Measurements from ENCODE around the gene OR7G1. TPM values are rescaled to one million over a fixed set of nuclear protein-coding genes. Genes with fewer than 3 reads are reported as not detected.

Gene OR7G1
- total RNA-seq, 1 donor from 2014 or later = not detected

DNA sequence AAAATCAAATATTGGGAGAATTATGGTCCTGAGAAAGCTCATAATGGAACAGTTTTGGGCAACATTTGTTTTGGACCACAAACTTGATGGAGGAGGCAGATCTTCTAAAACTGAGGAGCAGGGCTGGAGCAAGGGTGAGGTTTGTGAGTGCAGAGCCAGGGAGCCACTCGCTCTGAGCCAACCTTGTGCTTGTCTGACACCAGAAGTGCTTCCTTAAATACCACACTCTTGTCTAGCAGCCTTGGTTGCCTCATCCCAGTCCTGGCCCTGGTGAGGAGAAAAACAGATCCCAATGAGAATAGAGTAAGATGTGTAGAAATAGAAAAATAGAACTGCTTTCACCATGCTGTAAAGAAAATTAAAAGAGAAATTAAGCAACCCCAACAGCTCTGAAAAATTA lies 31.3 kb upstream of the OR7G1 start:
- intact Hi-C loops (cut with micrococcal nuclease) = no loop called here
- Mint-ChIP-seq H3K27me3 (no peaks in the 10 kb centered on the region), H3K36me3 (ENCODE audit: low read depth) (peaks cover 76% of the 10 kb centered on the region), H3K4me3 (no peak overlapping the region), H3K4me1 (peaks cover 54% of the 10 kb centered on the region), H3K9me3 (peaks cover 8% of the 10 kb centered on the region), H3K27ac (no peak overlapping the region)
- no peak for ATAC-seq (ENCODE audit: low read depth)
- ChIA-PET CTCF (no interaction called here), POLR2A (no interaction called here)
- no peak for TF ChIP-seq CTCF (IDR thresholded peaks at IDR 0.05)
- no peak for DNase-seq

- no peak overlapping the region for H3K27ac Mint-ChIP-seq
- DNase-seq = no peak
- peaks cover 8% of the 10 kb centered on the region for H3K9me3 Mint-ChIP-seq
- no peak for ATAC-seq (ENCODE audit: low read depth)
- peaks cover 72% of the 10 kb centered on the region for H3K36me3 Mint-ChIP-seq (ENCODE audit: low read depth)
- no peak overlapping the region for H3K4me3 Mint-ChIP-seq
- ChIA-PET CTCF (no interaction called here), POLR2A (no interaction called here)
- no peaks in the 10 kb centered on the region for H3K27me3 Mint-ChIP-seq
- intact Hi-C loops (cut with micrococcal nuclease) = loop anchor here (5.0 kb wide), 1 partner anchor 392 kb away; the partner anchor contains the start of gene ZNF426
- no peak for TF ChIP-seq CTCF (IDR thresholded peaks at IDR 0.05)
- peaks cover 56% of the 10 kb centered on the region for H3K4me1 Mint-ChIP-seq
Measured at GRCh38 chr19:9144920-9145319, 29.4 kb upstream of the OR7G1 start.

- ChIA-PET CTCF (no interaction called here), POLR2A (interaction anchor here (0.5 to 0.6 kb wide), 4 partner anchors 30 to 1822 kb away, joined by 3 to 11 read pairs (median 4); partner anchors contain the start of gene UBL5)
- Mint-ChIP-seq H3K4me1 (peaks cover 42% of the 10 kb centered on the region), H3K36me3 (ENCODE audit: low read depth) (peaks cover 34% of the 10 kb centered on the region), H3K27me3 (peaks cover 3% of the 10 kb centered on the region), H3K9me3 (peaks cover 4% of the 10 kb centered on the region), H3K27ac (peak within 1 kb of the TSS; percentile 98), H3K4me3 (peak within 1 kb of the TSS; percentile 99)
- no peak for TF ChIP-seq CTCF (IDR thresholded peaks at IDR 0.05)
- intact Hi-C loops (cut with micrococcal nuclease) = loop anchor here (1.0 to 5.0 kb wide), 8 partner anchors 170 to 679 kb away; partner anchors contain the start of genes FBXL12, ZNF121, ZNF266 and ZNF426
- DNase-seq (peak; percentile 74), ATAC-seq (ENCODE audit: low read depth) (peak; percentile 93)
Measured at GRCh38 chr19:9140159-9140874, 24.8 kb upstream of the OR7G1 start, which contains the start of gene ZNF317. ZNF317 (plus strand) TSS chr19:9140397; CDS start chr19:9156017, 15,620 bp downstream.

DNA sequence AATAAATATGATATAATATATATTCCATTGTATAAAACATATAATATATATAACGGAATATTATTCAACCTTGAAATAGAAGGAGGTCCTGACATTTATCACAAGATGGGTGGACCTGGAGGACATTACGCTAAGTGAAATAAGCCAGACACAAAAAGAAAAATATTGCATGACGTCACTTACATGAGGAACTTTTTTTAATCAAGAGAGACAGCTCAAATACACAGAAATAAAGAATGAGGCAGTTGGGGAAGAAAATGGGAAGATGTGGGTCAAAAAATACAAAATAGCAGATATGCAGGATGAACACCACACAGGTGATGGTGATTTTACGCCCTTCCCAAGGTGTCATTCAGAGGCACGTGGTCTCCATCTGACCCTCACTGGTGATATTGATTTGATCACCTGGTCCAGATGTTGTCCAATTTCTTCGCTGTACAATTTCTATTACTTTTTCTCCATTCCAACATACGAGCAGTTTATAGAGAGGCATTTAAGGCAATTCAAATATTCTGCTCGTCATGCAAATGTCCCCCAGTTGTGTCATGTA lies 24.1 kb upstream of the OR7G1 start:
- peaks cover 29% of the 10 kb centered on the region for H3K36me3 Mint-ChIP-seq (ENCODE audit: low read depth)
- ATAC-seq (ENCODE audit: low read depth) (peak; percentile 5), DNase-seq (no peak)
- intact Hi-C loops (cut with micrococcal nuclease) = loop anchor here (1.0 to 5.0 kb wide), 8 partner anchors 171 to 680 kb away; partner anchors contain the start of genes FBXL12, ZNF121, ZNF266 and ZNF426
- TF ChIP-seq CTCF (IDR thresholded peaks at IDR 0.05) = no peak
- POLR2A ChIA-PET = no interaction called here
- H3K9me3 Mint-ChIP-seq = peaks cover 1% of the 10 kb centered on the region
- peaks cover 3% of the 10 kb centered on the region for H3K27me3 Mint-ChIP-seq
- H3K27ac Mint-ChIP-seq = peak overlapping the region; percentile 98
- peaks cover 42% of the 10 kb centered on the region for H3K4me1 Mint-ChIP-seq
- H3K4me3 Mint-ChIP-seq = peak overlapping the region; percentile 99
- CTCF ChIA-PET = no interaction called here

- Mint-ChIP-seq H3K36me3 (ENCODE audit: low read depth) (no peaks in the 10 kb centered on the region), H3K27ac (no peak overlapping the region), H3K4me3 (no peak overlapping the region), H3K4me1 (peaks cover 14% of the 10 kb centered on the region), H3K9me3 (no peaks in the 10 kb centered on the region), H3K27me3 (peaks cover 6% of the 10 kb centered on the region)
- TF ChIP-seq CTCF (IDR thresholded peaks at IDR 0.05) = no peak
- ATAC-seq (ENCODE audit: low read depth) (no peak), DNase-seq (no peak)
- ChIA-PET CTCF (no interaction called here), POLR2A (interaction anchor here (0.7 kb wide), 1 partner anchor 145 kb away, joined by 9 read pairs; no protein-coding TSS in a partner anchor)
- intact Hi-C loops (cut with micrococcal nuclease) = no loop called here
Measured at GRCh38 chr19:9132422-9132821, 16.9 kb upstream of the OR7G1 start.
